Breast epithelium (tissue), 4 donors: Measurements from ENCODE around the gene EGLN1. TPM values are rescaled to one million over a fixed set of nuclear protein-coding genes. Genes with fewer than 3 reads are reported as not detected.

Experiments
- DNase-seq, 2 donors: peaks; one replicate each; pipeline ENCODE4 v3.0.0-alpha.2; 2019; ENCODE audit warnings: low spot score in 2 of 2
- H3K27ac ChIP-seq, 2 donors: fragments of 200-600 bp; sonication (generic) in 1 of 2; one replicate each; pipeline ENCODE4 v1.5.1; 2016 to 2019; ENCODE audit warnings: mild to moderate bottlenecking in 1 of 2
- H3K27me3 ChIP-seq, 2 donors: fragments of 200-600 bp; sonication (generic) in 1 of 2; one replicate each; pipeline versions ENCODE4 v1.5.1 to v1.6.0; 2017 to 2019; ENCODE audit warnings: control low read depth in 1 of 2, mild to moderate bottlenecking in 1 of 2
- H3K36me3 ChIP-seq: fragments of 200-600 bp; one replicate; pipeline ENCODE4 v1.5.1; 2019
- H3K4me1 ChIP-seq, 2 donors: fragments of 200-600 bp; sonication (generic); one replicate each; pipeline ENCODE4 v1.5.1; 2016 to 2019; ENCODE audit warnings: control low read depth in 1 of 2
- H3K4me3 ChIP-seq, 3 donors: fragments of 200-600 bp; sonication (generic); 1 replicate in 2 of 3; 2 replicates in 1 of 3; pipeline ENCODE4 v1.5.1; 2016 to 2019; ENCODE audit warnings: mild to moderate bottlenecking in 3 of 3, moderate library complexity in 2 of 3
- H3K9me3 ChIP-seq, 2 donors: fragments of 200-600 bp; sonication (generic) in 1 of 2; one replicate each; pipeline ENCODE4 v1.5.1; 2016 to 2019; ENCODE audit warnings: control low read depth in 1 of 2
- POLR2A ChIP-seq: fragments of 450-650 bp; IDR thresholded peaks from one replicate; pipeline ENCODE4 v1.6.1; 2016; ENCODE audit warnings: antibody characterized with exemption, mild to moderate bottlenecking, moderate library complexity
- POLR2AphosphoS5 ChIP-seq, 3 donors: sonication (generic); formaldehyde crosslinking; IDR thresholded peaks; one replicate each; pipeline ENCODE4 v1.6.1; 2017; ENCODE audit warnings: antibody characterized with exemption in 3 of 3
- intact Hi-C: fragments of 100-400 bp; cut with DNase I; formaldehyde crosslinking; loops from one replicate; pipeline ENCODE4 v1.15.1; 2023; ENCODE audit warnings: low total_unique reads
- total RNA-seq, 3 donors: library from RNA; depleted of rRNA; stranded (reverse); fragments of >200 nt; gene quantifications; one replicate each; pipeline ENCODE4 v1.1.0, GENCODE V29; 2016
- TF ChIP-seq, protein P1 (sequence below), 3 donors: fragments of 450-650 bp; IDR thresholded peaks; one replicate each; pipeline ENCODE4 v1.5.1; 2016 to 2017; ENCODE audit warnings: antibody characterized with exemption in 3 of 3, mild to moderate bottlenecking in 3 of 3, moderate library complexity in 3 of 3

EGLN1 gene
- total RNA-seq, 3 donors from 2014 or later: 33.8 to 45.6 (median 38.1) TPM

DNA sequence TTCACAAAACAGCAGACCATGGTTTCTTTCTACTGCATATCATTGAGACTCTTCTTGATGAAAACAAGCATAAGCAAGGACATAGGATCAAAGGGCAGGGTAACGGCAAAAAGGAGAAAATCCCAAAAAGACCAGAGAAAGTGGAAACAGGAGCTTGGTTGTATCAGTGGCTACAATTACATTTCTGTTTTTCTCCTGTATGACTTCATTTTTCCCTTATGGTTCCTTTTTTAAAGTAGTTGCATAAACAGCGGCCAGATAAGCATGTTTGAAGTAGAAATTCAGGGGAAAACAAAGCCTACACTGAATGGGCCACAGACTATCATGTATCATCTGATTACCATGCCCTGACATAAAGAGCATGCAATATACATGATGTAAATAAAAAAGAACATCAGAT lies 4.6 kb downstream of the EGLN1 start:
- Histone ChIP-seq H3K36me3 (no peaks in the 10 kb centered on the region), H3K4me3 (peak overlapping the region; percentile 61 to 92 (median 70)), H3K4me1 (no peaks in the 10 kb centered on the region), H3K27me3 (no peaks in the 10 kb centered on the region), H3K27ac (no peak overlapping the region), H3K9me3 (no peaks in the 10 kb centered on the region)
- DNase-seq: no peak
- intact Hi-C loops: no loop called here
- TF ChIP-seq, protein P1, sequence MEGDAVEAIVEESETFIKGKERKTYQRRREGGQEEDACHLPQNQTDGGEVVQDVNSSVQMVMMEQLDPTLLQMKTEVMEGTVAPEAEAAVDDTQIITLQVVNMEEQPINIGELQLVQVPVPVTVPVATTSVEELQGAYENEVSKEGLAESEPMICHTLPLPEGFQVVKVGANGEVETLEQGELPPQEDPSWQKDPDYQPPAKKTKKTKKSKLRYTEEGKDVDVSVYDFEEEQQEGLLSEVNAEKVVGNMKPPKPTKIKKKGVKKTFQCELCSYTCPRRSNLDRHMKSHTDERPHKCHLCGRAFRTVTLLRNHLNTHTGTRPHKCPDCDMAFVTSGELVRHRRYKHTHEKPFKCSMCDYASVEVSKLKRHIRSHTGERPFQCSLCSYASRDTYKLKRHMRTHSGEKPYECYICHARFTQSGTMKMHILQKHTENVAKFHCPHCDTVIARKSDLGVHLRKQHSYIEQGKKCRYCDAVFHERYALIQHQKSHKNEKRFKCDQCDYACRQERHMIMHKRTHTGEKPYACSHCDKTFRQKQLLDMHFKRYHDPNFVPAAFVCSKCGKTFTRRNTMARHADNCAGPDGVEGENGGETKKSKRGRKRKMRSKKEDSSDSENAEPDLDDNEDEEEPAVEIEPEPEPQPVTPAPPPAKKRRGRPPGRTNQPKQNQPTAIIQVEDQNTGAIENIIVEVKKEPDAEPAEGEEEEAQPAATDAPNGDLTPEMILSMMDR (IDR thresholded peaks at IDR 0.05): no peak
- TF ChIP-seq POLR2A: no peak
- TF ChIP-seq POLR2AphosphoS5 (IDR thresholded peaks at IDR 0.05): no peak

DNA sequence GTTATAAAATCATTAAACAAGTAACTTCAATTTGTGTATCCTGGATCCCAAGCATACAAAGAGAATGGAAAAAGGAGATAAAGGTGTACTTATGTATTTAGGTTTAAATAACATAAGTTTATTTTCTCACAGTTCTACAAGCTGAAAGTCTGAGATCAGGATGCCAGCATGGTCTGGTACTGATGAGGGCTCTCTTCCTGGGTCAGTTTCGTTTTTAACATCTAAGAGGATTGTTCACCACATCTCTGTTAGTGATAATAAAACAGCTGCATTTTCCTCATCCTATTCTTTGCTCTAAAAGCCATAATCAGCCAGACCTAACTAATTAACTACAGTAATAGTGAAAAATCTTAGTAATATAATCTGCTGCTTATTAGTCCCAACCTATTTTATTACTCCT lies 5.2 kb downstream of the EGLN1 start:
- Histone ChIP-seq H3K36me3 (no peaks in the 10 kb centered on the region), H3K4me1 (no peaks in the 10 kb centered on the region), H3K9me3 (no peaks in the 10 kb centered on the region), H3K27me3 (no peaks in the 10 kb centered on the region), H3K27ac (no peak overlapping the region), H3K4me3 (peak overlapping the region; percentile 61 to 92 (median 70))
- TF ChIP-seq POLR2AphosphoS5 (IDR thresholded peaks at IDR 0.05): no peak
- TF ChIP-seq, protein P1 (IDR thresholded peaks at IDR 0.05): no peak
- TF ChIP-seq POLR2A: no peak
- intact Hi-C loops: no loop called here
- no peak for DNase-seq

GRCh38 chr1:231415018-231415583 lies 7.0 kb downstream of the EGLN1 start:
- Histone ChIP-seq H3K4me1 (no peaks in the 10 kb centered on the region), H3K36me3 (no peaks in the 10 kb centered on the region), H3K4me3 (peak overlapping the region in 1 of 3 donors; percentile 10), H3K27me3 (no peaks in the 10 kb centered on the region), H3K27ac (no peak overlapping the region), H3K9me3 (no peaks in the 10 kb centered on the region)
- TF ChIP-seq POLR2A (no peak), POLR2AphosphoS5 (IDR thresholded peaks at IDR 0.05) (no peak)
- TF ChIP-seq, protein P1 (IDR thresholded peaks at IDR 0.05): no peak
- intact Hi-C loops: no loop called here
- DNase-seq: no peak

- no peaks in the 10 kb centered on the region for H3K27me3 ChIP-seq
- H3K4me3 ChIP-seq: no peak overlapping the region
- H3K9me3 ChIP-seq: no peaks in the 10 kb centered on the region
- TF ChIP-seq, protein P1 (IDR thresholded peaks at IDR 0.05): no peak
- TF ChIP-seq POLR2A (no peak), POLR2AphosphoS5 (IDR thresholded peaks at IDR 0.05) (no peak)
- H3K4me1 ChIP-seq: no peaks in the 10 kb centered on the region
- intact Hi-C loops: no loop called here
- H3K36me3 ChIP-seq: no peaks in the 10 kb centered on the region
- DNase-seq: no peak
- H3K27ac ChIP-seq: no peak overlapping the region
Observed at GRCh38 chr1:231414260-231415016, 7.6 kb downstream of the EGLN1 start.

- Histone ChIP-seq H3K4me1 (no peaks in the 10 kb centered on the region), H3K9me3 (no peaks in the 10 kb centered on the region), H3K27ac (no peak overlapping the region), H3K4me3 (no peak overlapping the region), H3K27me3 (no peaks in the 10 kb centered on the region), H3K36me3 (no peaks in the 10 kb centered on the region)
- no peak for TF ChIP-seq POLR2AphosphoS5 (IDR thresholded peaks at IDR 0.05)
- no peak for TF ChIP-seq POLR2A
- TF ChIP-seq, protein P1 (IDR thresholded peaks at IDR 0.05): no peak
- DNase-seq: no peak
- intact Hi-C loops: no loop called here
Observed at GRCh38 chr1:231413749-231414082, 8.4 kb downstream of the EGLN1 start.
